Sigmoid colon (tissue), 7 donors: Measurements from ENCODE around the gene SLC7A8. TPM values are rescaled to one million over a fixed set of nuclear protein-coding genes. Genes with fewer than 3 reads are reported as not detected.
A peak's percentile ranks its signal among the peaks of the same experiment; 100 is the strongest.

Experiments used
- DNase-seq: peaks from one replicate; pipeline ENCODE4 v3.0.0-alpha.2; 2019
- H3K27ac ChIP-seq, 4 donors: fragments of 200-600 bp; sonication (generic); one replicate each; pipeline ENCODE4 v1.5.1; 2016 to 2019; ENCODE audit warnings: mild to moderate bottlenecking in 1 of 4
- H3K27me3 ChIP-seq, 3 donors: fragments of 200-600 bp; sonication (generic); one replicate each; pipeline ENCODE4 v1.5.1; 2019; ENCODE audit warnings: mild to moderate bottlenecking in 1 of 3
- H3K36me3 ChIP-seq, 4 donors: fragments of 200-600 bp; sonication (generic); one replicate each; pipeline ENCODE4 v1.5.1; 2016 to 2019
- H3K4me1 ChIP-seq, 4 donors: fragments of 200-600 bp; sonication (generic); one replicate each; pipeline ENCODE4 v1.5.1; 2017 to 2019
- H3K4me3 ChIP-seq, 4 donors: fragments of 200-600 bp; sonication (generic); one replicate each; pipeline ENCODE4 v1.5.1; 2017 to 2019; ENCODE audit warnings: mild to moderate bottlenecking in 2 of 4, moderate library complexity in 1 of 4
- H3K9me3 ChIP-seq, 4 donors: fragments of 200-600 bp in 3 of 4; sonication (generic) in 3 of 4; one replicate each; pipeline versions ENCODE4 v1.5.1 to v1.6.1; 2013 to 2019
- EP300 ChIP-seq, 4 donors: sonication (generic); formaldehyde crosslinking; IDR thresholded peaks; one replicate each; pipeline ENCODE4 v1.6.1; 2017; ENCODE audit warnings: antibody characterized with exemption in 4 of 4
- POLR2A ChIP-seq, 2 donors: fragments of 450-650 bp; IDR thresholded peaks; one replicate each; pipeline ENCODE4 v1.6.1; 2016; ENCODE audit warnings: antibody characterized with exemption in 2 of 2, mild to moderate bottlenecking in 2 of 2, moderate library complexity in 2 of 2
- POLR2AphosphoS5 ChIP-seq, 4 donors: sonication (generic); formaldehyde crosslinking; IDR thresholded peaks; one replicate each; pipeline ENCODE4 v1.6.1; 2017; ENCODE audit warnings: antibody characterized with exemption in 4 of 4
- WGBS, 2 donors: extraction: QIAGEN DNeasy Blood & Tissue Kit; methylation state at CpG; one replicate each; pipeline ENCODE4 v1.1.7; 2013; 5-methylcytosine and 5-hydroxymethylcytosine counted together
- intact Hi-C: fragments of 100-400 bp; cut with DNase I; formaldehyde crosslinking; loops from one replicate; pipeline ENCODE4 v1.15.1; 2023
- polyA plus RNA-seq, 3 donors: library from polyadenylated mRNA; stranded (reverse); fragments of 200-250 nt; gene quantifications; one replicate each; pipeline ENCODE4 v1.2.3, GENCODE V29; 2013
- total RNA-seq, 4 donors: library from RNA; depleted of rRNA; stranded (reverse); fragments of >200 nt; gene quantifications; one replicate each; pipeline ENCODE4 v1.1.0, GENCODE V29; 2016
- TF ChIP-seq, protein P1 (sequence below), 4 experiments: fragments of 450-650 bp in 3 of 4; fragments of 200-600 bp in 1 of 4; IDR thresholded peaks; one replicate each; pipeline ENCODE4 v1.5.1; 2016 to 2019; ENCODE audit warnings: antibody characterized with exemption in 4 of 4, mild to moderate bottlenecking in 3 of 4, moderate library complexity in 2 of 4
- donor health status: healthy with polysubstance abuse.
- donor health status: Bipolar disorder and iron deficiency.
- donor health status: healthy.

Gene SLC7A8
- total and polyA plus RNA-seq, 7 donors: 5.5 to 24.7 (median 13.2) TPM

- H3K4me3 ChIP-seq: no peak overlapping the region
- H3K4me1 ChIP-seq: peaks cover 0 to 7% (median 2%) of the 10 kb centered on the region in 4 donors
- no peak for TF ChIP-seq POLR2AphosphoS5 (IDR thresholded peaks at IDR 0.05)
- TF ChIP-seq EP300 (IDR thresholded peaks at IDR 0.05): no peak
- TF ChIP-seq, protein P1, sequence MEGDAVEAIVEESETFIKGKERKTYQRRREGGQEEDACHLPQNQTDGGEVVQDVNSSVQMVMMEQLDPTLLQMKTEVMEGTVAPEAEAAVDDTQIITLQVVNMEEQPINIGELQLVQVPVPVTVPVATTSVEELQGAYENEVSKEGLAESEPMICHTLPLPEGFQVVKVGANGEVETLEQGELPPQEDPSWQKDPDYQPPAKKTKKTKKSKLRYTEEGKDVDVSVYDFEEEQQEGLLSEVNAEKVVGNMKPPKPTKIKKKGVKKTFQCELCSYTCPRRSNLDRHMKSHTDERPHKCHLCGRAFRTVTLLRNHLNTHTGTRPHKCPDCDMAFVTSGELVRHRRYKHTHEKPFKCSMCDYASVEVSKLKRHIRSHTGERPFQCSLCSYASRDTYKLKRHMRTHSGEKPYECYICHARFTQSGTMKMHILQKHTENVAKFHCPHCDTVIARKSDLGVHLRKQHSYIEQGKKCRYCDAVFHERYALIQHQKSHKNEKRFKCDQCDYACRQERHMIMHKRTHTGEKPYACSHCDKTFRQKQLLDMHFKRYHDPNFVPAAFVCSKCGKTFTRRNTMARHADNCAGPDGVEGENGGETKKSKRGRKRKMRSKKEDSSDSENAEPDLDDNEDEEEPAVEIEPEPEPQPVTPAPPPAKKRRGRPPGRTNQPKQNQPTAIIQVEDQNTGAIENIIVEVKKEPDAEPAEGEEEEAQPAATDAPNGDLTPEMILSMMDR (IDR thresholded peaks at IDR 0.05): no peak
- no peak for TF ChIP-seq POLR2A (IDR thresholded peaks at IDR 0.05)
- H3K36me3 ChIP-seq: peaks cover 21 to 100% (median 74%) of the 10 kb centered on the region in 4 donors
- H3K27ac ChIP-seq: no peak overlapping the region
- intact Hi-C loops: no loop called here
- no peak for DNase-seq
- H3K27me3 ChIP-seq: no peaks in the 10 kb centered on the region
- WGBS, 2 donors: 79 to 82% methylated on average over 3 of the region's 3 CpGs
- H3K9me3 ChIP-seq: no peaks in the 10 kb centered on the region
These were observed 98.0 kb downstream of the SLC7A8 start for GRCh38 chr14:23085458-23085857.

DNA sequence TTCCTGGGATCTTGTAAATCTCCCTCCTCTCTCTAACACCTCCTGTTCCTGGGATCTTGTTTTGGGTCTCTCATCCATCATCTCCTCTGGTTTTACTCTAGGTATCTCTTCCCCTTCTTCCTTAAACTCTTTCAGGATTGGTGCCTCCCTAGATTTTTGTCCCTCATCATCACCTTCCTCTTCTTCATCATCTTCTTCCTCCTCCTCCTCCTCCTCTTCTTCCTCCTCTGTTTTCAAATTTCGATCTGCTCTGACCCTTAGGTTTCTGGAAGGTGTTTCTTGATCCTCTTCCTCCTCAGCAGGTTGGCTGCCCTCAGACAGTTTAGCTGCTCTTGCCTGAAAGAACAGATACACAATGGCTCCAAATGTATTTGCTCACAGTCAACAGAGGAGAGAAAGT lies 103.0 kb downstream of the SLC7A8 start:
- intact Hi-C loops: no loop called here
- Histone ChIP-seq H3K36me3 (peaks cover 47 to 100% (median 78%) of the 10 kb centered on the region in 4 donors), H3K4me1 (peaks cover 0 to 19% (median 4%) of the 10 kb centered on the region in 4 donors), H3K4me3 (no peak overlapping the region), H3K27me3 (no peaks in the 10 kb centered on the region), H3K27ac (peak overlapping the region in 1 of 4 donors; percentile 67), H3K9me3 (no peaks in the 10 kb centered on the region)
- TF ChIP-seq POLR2AphosphoS5 (IDR thresholded peaks at IDR 0.05) (no peak), EP300 (IDR thresholded peaks at IDR 0.05) (no peak), POLR2A (IDR thresholded peaks at IDR 0.05) (no peak)
- TF ChIP-seq, protein P1 (IDR thresholded peaks at IDR 0.05): no peak
- no peak for DNase-seq
- WGBS, 2 donors: 76 to 81% methylated on average over 1 of the region's 1 CpG

DNA sequence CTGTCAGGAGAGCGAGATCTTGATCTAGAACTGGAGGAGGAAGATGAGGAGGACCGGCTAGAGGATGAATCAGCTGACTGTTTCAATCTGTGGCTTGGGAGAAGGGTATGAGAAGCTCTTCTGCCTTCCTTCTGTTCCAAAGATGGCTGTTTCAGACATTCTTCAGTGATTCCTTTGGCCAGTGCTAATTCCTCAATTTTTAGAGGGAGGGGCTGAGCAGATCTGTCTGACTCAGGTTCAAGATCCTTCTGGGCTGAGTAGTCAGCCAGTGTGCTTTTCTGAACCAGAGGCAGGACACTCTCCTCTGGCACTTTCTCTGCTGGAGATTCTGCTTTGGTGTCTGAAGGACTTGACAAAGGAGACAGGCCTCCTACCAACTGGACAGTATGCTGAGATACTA lies 103.7 kb downstream of the SLC7A8 start:
- Histone ChIP-seq H3K4me1 (peaks cover 0 to 19% (median 4%) of the 10 kb centered on the region in 4 donors), H3K27me3 (no peaks in the 10 kb centered on the region), H3K27ac (peak overlapping the region in 2 of 4 donors; percentile 58 to 67), H3K36me3 (peaks cover 47 to 100% (median 77%) of the 10 kb centered on the region in 4 donors), H3K9me3 (no peaks in the 10 kb centered on the region), H3K4me3 (no peak overlapping the region)
- 81 to 93% methylated on average over 2 of the region's 2 CpGs for WGBS, 2 donors
- intact Hi-C loops: no loop called here
- DNase-seq: no peak
- TF ChIP-seq, protein P1 (IDR thresholded peaks at IDR 0.05): no peak
- TF ChIP-seq POLR2A (IDR thresholded peaks at IDR 0.05) (no peak), EP300 (IDR thresholded peaks at IDR 0.05) (no peak), POLR2AphosphoS5 (IDR thresholded peaks at IDR 0.05) (no peak)

DNA sequence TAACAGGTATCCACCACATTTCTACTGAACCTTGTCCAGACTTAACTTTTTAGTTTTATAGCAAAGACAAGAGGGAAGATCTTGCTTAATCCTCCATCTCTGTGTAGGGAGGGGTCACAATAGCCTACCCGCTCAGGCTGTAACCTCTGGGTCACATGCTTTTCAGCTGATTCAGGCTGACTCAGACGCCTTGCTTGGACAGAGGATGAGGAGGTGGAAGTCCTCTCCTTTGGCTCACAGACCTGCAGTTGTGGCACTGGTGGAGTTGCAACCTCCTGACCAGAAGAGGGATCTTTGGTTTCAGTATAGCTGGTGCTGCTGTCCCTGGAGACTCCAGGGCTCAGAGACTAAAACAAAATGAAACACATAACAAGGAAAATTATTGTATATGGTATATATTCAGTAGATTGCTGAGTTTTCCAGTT lies 104.8 kb downstream of the SLC7A8 start:
- TF ChIP-seq POLR2A (IDR thresholded peaks at IDR 0.05) (no peak), EP300 (IDR thresholded peaks at IDR 0.05) (no peak), POLR2AphosphoS5 (IDR thresholded peaks at IDR 0.05) (peak in 2 of 4 donors; percentile 14 to 65)
- TF ChIP-seq, protein P1 (IDR thresholded peaks at IDR 0.05): no peak
- Histone ChIP-seq H3K4me3 (no peak overlapping the region), H3K27ac (peak overlapping the region; percentile 34 to 67 (median 57)), H3K4me1 (peaks cover 0 to 19% (median 4%) of the 10 kb centered on the region in 4 donors), H3K27me3 (no peaks in the 10 kb centered on the region), H3K36me3 (peaks cover 47 to 100% (median 71%) of the 10 kb centered on the region in 4 donors), H3K9me3 (no peaks in the 10 kb centered on the region)
- DNase-seq: peak; percentile 92
- WGBS, 2 donors: 43 to 48% methylated on average over 2 of the region's 2 CpGs
- intact Hi-C loops: no loop called here

DNA sequence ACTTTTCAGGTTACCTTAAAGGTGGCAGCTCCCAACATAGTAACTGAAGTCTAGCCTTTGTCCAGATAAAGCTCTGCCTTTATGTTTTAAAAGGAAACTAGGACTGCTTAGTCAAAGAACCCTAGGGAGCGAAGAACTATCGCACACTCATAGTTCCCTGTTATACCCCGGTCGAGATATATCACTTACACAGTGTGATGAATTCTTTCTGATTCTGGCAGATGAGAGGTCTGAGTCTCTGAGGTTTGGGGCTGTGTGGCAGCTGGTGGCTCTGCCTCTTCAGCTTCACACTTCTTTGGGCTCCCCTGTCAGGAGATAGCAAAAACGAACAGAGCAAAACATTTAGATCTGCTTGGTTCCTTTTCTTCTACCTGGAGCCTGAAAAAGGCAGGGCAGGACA lies 105.5 kb downstream of the SLC7A8 start:
- 90% methylated on average over 5 of the region's 5 CpGs for WGBS, 2 donors
- no peak for TF ChIP-seq POLR2A (IDR thresholded peaks at IDR 0.05)
- TF ChIP-seq, protein P1 (IDR thresholded peaks at IDR 0.05): no peak
- no peak for TF ChIP-seq POLR2AphosphoS5 (IDR thresholded peaks at IDR 0.05)
- TF ChIP-seq EP300 (IDR thresholded peaks at IDR 0.05): no peak
- DNase-seq: no peak
- intact Hi-C loops: no loop called here
- no peak overlapping the region for H3K4me3 ChIP-seq
- H3K9me3 ChIP-seq: no peaks in the 10 kb centered on the region
- peaks cover 0 to 19% (median 5%) of the 10 kb centered on the region in 4 donors for H3K4me1 ChIP-seq
- H3K27me3 ChIP-seq: no peaks in the 10 kb centered on the region
- H3K27ac ChIP-seq: peak overlapping the region; percentile 34 to 67 (median 57)
- H3K36me3 ChIP-seq: peaks cover 47 to 100% (median 70%) of the 10 kb centered on the region in 4 donors
